A549 (cell line): ENCODE measurements around the gene PLXND1.

Experiments
- BCL3 ChIP-seq: fragments of >200 bp; sonication (Bioruptor Twin); formaldehyde crosslinking; IDR thresholded peaks from 3 replicates; pipeline ENCODE4 v1.6.1; 2016
- TF ChIP-seq, protein P1 (sequence below): fragments of >200 bp; sonication (Bioruptor Twin); formaldehyde crosslinking; IDR thresholded peaks from 3 replicates; pipeline ENCODE4 v1.5.1; 2016

DNA sequence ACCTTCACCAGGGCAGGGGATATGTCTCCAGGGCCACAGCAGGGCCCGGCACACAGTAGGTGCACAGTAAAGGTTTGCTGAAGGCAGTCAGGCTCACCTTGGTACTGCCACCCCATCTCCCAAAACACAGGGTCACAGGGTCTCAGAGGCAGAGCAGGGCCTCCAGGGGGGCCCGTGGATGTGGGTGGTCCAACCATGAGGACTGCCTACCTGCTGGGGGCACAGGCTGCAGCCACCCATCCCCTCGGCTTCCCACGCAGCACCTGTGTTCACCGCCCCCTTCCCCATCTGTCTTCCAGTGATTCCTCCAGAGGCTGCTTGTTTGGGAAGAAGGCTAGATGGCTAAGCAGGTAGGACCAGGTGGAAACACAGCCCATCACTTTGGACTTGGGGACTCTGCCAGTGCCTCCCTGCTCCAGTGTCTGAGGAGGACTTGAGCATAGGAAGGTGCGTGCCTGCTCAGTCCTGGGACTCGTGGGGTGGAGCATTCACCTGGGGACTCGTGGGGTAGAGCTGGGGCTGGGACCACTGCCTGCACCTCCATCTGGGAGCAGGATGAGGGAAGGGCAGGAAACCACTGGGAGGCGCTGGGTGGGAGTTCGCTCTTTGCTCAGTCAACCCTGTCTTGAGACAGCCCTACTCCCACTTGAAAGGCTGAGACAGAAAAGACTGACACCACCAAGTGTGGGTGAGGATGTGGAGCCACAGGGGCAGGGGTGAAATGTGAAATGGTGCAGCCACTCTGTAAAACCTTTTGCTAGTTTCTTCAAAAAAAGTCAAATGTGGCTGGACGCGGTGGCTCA is 18.8 kb upstream of the PLXND1 start:
- TF ChIP-seq, protein P1, sequence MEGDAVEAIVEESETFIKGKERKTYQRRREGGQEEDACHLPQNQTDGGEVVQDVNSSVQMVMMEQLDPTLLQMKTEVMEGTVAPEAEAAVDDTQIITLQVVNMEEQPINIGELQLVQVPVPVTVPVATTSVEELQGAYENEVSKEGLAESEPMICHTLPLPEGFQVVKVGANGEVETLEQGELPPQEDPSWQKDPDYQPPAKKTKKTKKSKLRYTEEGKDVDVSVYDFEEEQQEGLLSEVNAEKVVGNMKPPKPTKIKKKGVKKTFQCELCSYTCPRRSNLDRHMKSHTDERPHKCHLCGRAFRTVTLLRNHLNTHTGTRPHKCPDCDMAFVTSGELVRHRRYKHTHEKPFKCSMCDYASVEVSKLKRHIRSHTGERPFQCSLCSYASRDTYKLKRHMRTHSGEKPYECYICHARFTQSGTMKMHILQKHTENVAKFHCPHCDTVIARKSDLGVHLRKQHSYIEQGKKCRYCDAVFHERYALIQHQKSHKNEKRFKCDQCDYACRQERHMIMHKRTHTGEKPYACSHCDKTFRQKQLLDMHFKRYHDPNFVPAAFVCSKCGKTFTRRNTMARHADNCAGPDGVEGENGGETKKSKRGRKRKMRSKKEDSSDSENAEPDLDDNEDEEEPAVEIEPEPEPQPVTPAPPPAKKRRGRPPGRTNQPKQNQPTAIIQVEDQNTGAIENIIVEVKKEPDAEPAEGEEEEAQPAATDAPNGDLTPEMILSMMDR: no peak; the same call in 2 of the 3 replicates
- no peak for TF ChIP-seq BCL3
